ENCODE measurements around the gene TM9SF2.
"Not testable (repeated sequence)": the region's sequence is repeated elsewhere in the genome, so short reads cannot be mapped to it uniquely, and the experiment has no call there.

The TM9SF2 gene

GRCh38 chr13:99489028-99489427 lies 12.2 kb upstream of the TM9SF2 start:
- ChIA-PET POLR2A (no interaction called here), CTCF (interaction anchor here (0.8 to 1.7 kb wide), 4 partner anchors 11 to 33 kb away, joined by 3 to 6 read pairs (median 4); no protein-coding TSS in a partner anchor)
- 96% methylated on average over 3 of the region's 3 CpGs for WGBS (ENCODE audit: insufficient coverage)
- Histone ChIP-seq H3K27ac (ENCODE audit: insufficient read depth in 1 of 2, low read depth in 1 of 2, low read length in 2 of 2, poor library complexity in 1 of 2, severe bottlenecking in 2 of 2) (no peak overlapping the region), H3K27me3 (replicated peaks in 2 of 5; ENCODE audit: control insufficient read depth in 4 of 5, insufficient read depth in 5 of 5, low read length in 4 of 5) (no peaks in the 10 kb centered on the region), H3K4me3 (ENCODE audit: control insufficient read depth in 1 of 7, extremely low read depth in 1 of 7, insufficient read depth in 4 of 7, low read depth in 2 of 7, low read length in 6 of 7) (no peak overlapping the region), H3K4me1 (ENCODE audit: control extremely low read depth in 1 of 4, control insufficient read depth in 4 of 4, insufficient read depth in 4 of 4, low read length in 3 of 4) (peaks cover 0 to 7% (median 5%) of the 10 kb centered on the region in 4 experiments), H3K36me3 (ENCODE audit: control insufficient read depth in 4 of 4, insufficient read depth in 4 of 4, low read length in 3 of 4) (peaks cover 0 to 4% (median 0%) of the 10 kb centered on the region in 4 experiments), H3K9me3 (ENCODE audit: control extremely low read depth in 1 of 5, control insufficient read depth in 4 of 5, insufficient read depth in 2 of 5, low read depth in 1 of 5, low read length in 4 of 5) (peaks cover 0 to 9% (median 0%) of the 10 kb centered on the region in 5 experiments)
- no peak for DNase-seq

- DNase-seq; H3K9me3 ChIP-seq (ENCODE audit: control extremely low read depth in 1 of 5, control insufficient read depth in 4 of 5, insufficient read depth in 2 of 5, low read depth in 1 of 5, low read length in 4 of 5); H3K36me3 ChIP-seq (ENCODE audit: control insufficient read depth in 4 of 4, insufficient read depth in 4 of 4, low read length in 3 of 4); POLR2A ChIA-PET; H3K4me3 ChIP-seq (ENCODE audit: control insufficient read depth in 1 of 7, extremely low read depth in 1 of 7, insufficient read depth in 4 of 7, low read depth in 2 of 7, low read length in 6 of 7); H3K27ac ChIP-seq (ENCODE audit: insufficient read depth in 1 of 2, low read depth in 1 of 2, low read length in 2 of 2, poor library complexity in 1 of 2, severe bottlenecking in 2 of 2); CTCF ChIA-PET; H3K27me3 ChIP-seq (replicated peaks in 2 of 5; ENCODE audit: control insufficient read depth in 4 of 5, insufficient read depth in 5 of 5, low read length in 4 of 5): not testable (repeated sequence)
- no CpG with 5 or more reads among the region's 3 CpGs for WGBS (ENCODE audit: insufficient coverage)
- H3K4me1 ChIP-seq (ENCODE audit: control extremely low read depth in 1 of 4, control insufficient read depth in 4 of 4, insufficient read depth in 4 of 4, low read length in 3 of 4), result peaks cover 2 to 14% (median 11%) of the 10 kb centered on the region in 4 experiments
Observed at GRCh38 chr13:99491750-99492149, 9.5 kb upstream of the TM9SF2 start.

- no peak for DNase-seq
- H3K4me3 ChIP-seq (ENCODE audit: control insufficient read depth in 1 of 7, extremely low read depth in 1 of 7, insufficient read depth in 4 of 7, low read depth in 2 of 7, low read length in 6 of 7), result peak overlapping the region in 6 of 7 experiments; percentile 55 to 82 (median 66)
- no peaks in the 10 kb centered on the region for H3K27me3 ChIP-seq (replicated peaks in 2 of 5; ENCODE audit: control insufficient read depth in 4 of 5, insufficient read depth in 5 of 5, low read length in 4 of 5)
- ChIA-PET CTCF (interaction anchor here (1.3 kb wide), 3 partner anchors 10 to 11 kb away, joined by 3 read pairs; no protein-coding TSS in a partner anchor), POLR2A (no interaction called here)
- H3K9me3 ChIP-seq (ENCODE audit: control extremely low read depth in 1 of 5, control insufficient read depth in 4 of 5, insufficient read depth in 2 of 5, low read depth in 1 of 5, low read length in 4 of 5), result peaks cover 0 to 4% (median 0%) of the 10 kb centered on the region in 5 experiments
- H3K36me3 ChIP-seq (ENCODE audit: control insufficient read depth in 4 of 4, insufficient read depth in 4 of 4, low read length in 3 of 4), result peaks cover 0 to 4% (median 0%) of the 10 kb centered on the region in 4 experiments
- WGBS (ENCODE audit: insufficient coverage), result 97% methylated on average over 4 of the region's 8 CpGs
- H3K27ac ChIP-seq (ENCODE audit: insufficient read depth in 1 of 2, low read depth in 1 of 2, low read length in 2 of 2, poor library complexity in 1 of 2, severe bottlenecking in 2 of 2), result peak overlapping the region in 1 of 2 experiments; percentile 18
- peaks cover 20 to 47% (median 34%) of the 10 kb centered on the region in 4 experiments for H3K4me1 ChIP-seq (ENCODE audit: control extremely low read depth in 1 of 4, control insufficient read depth in 4 of 4, insufficient read depth in 4 of 4, low read length in 3 of 4)
Observed at GRCh38 chr13:99495466-99496183, 5.6 kb upstream of the TM9SF2 start.

- Histone ChIP-seq H3K27ac (ENCODE audit: insufficient read depth in 1 of 2, low read depth in 1 of 2, low read length in 2 of 2, poor library complexity in 1 of 2, severe bottlenecking in 2 of 2) (peak overlapping the region in 1 of 2 experiments; percentile 39), H3K4me1 (ENCODE audit: control extremely low read depth in 1 of 4, control insufficient read depth in 4 of 4, insufficient read depth in 4 of 4, low read length in 3 of 4) (peaks cover 22 to 51% (median 38%) of the 10 kb centered on the region in 4 experiments), H3K27me3 (replicated peaks in 2 of 5; ENCODE audit: control insufficient read depth in 4 of 5, insufficient read depth in 5 of 5, low read length in 4 of 5) (no peaks in the 10 kb centered on the region), H3K36me3 (ENCODE audit: control insufficient read depth in 4 of 4, insufficient read depth in 4 of 4, low read length in 3 of 4) (peaks cover 0 to 4% (median 0%) of the 10 kb centered on the region in 4 experiments), H3K9me3 (ENCODE audit: control extremely low read depth in 1 of 5, control insufficient read depth in 4 of 5, insufficient read depth in 2 of 5, low read depth in 1 of 5, low read length in 4 of 5) (peaks cover 0 to 4% (median 0%) of the 10 kb centered on the region in 5 experiments), H3K4me3 (ENCODE audit: control insufficient read depth in 1 of 7, extremely low read depth in 1 of 7, insufficient read depth in 4 of 7, low read depth in 2 of 7, low read length in 6 of 7) (peak overlapping the region in 6 of 7 experiments; percentile 55 to 82 (median 66))
- WGBS (ENCODE audit: insufficient coverage), result 38% methylated on average over 6 of the region's 12 CpGs
- ChIA-PET CTCF (interaction anchor here (1.3 kb wide), 3 partner anchors 10 to 12 kb away, joined by 3 read pairs; no protein-coding TSS in a partner anchor), POLR2A (no interaction called here)
- DNase-seq, result peak; percentile 85 to 93 (median 91)
Observed at GRCh38 chr13:99496184-99497142, 4.8 kb upstream of the TM9SF2 start.

GRCh38 chr13:99498171-99499161 lies 2.8 kb upstream of the TM9SF2 start:
- H3K4me3 ChIP-seq (ENCODE audit: control insufficient read depth in 1 of 7, extremely low read depth in 1 of 7, insufficient read depth in 4 of 7, low read depth in 2 of 7, low read length in 6 of 7), result peak overlapping the region; percentile 36 to 89 (median 80)
- WGBS (ENCODE audit: insufficient coverage), result 6% methylated on average over 41 of the region's 50 CpGs
- peak; percentile 96 to 98 (median 98) for DNase-seq
- H3K27me3 ChIP-seq (replicated peaks in 2 of 5; ENCODE audit: control insufficient read depth in 4 of 5, insufficient read depth in 5 of 5, low read length in 4 of 5), result no peaks in the 10 kb centered on the region
- no peaks in the 10 kb centered on the region for H3K9me3 ChIP-seq (ENCODE audit: control extremely low read depth in 1 of 5, control insufficient read depth in 4 of 5, insufficient read depth in 2 of 5, low read depth in 1 of 5, low read length in 4 of 5)
- ChIA-PET POLR2A (no interaction called here), CTCF (interaction anchor here (0.7 to 1.4 kb wide), 2 partner anchors 33 to 55 kb away, joined by 3 read pairs; no protein-coding TSS in a partner anchor)
- H3K4me1 ChIP-seq (ENCODE audit: control extremely low read depth in 1 of 4, control insufficient read depth in 4 of 4, insufficient read depth in 4 of 4, low read length in 3 of 4), result peaks cover 34 to 69% (median 46%) of the 10 kb centered on the region in 4 experiments
- peaks cover 0 to 1% (median 0%) of the 10 kb centered on the region in 4 experiments for H3K36me3 ChIP-seq (ENCODE audit: control insufficient read depth in 4 of 4, insufficient read depth in 4 of 4, low read length in 3 of 4)
- peak overlapping the region; percentile 73 to 87 for H3K27ac ChIP-seq (ENCODE audit: insufficient read depth in 1 of 2, low read depth in 1 of 2, low read length in 2 of 2, poor library complexity in 1 of 2, severe bottlenecking in 2 of 2)

- Histone ChIP-seq H3K36me3 (ENCODE audit: control insufficient read depth in 4 of 4, insufficient read depth in 4 of 4, low read length in 3 of 4) (no peaks in the 10 kb centered on the region), H3K4me3 (ENCODE audit: control insufficient read depth in 1 of 7, extremely low read depth in 1 of 7, insufficient read depth in 4 of 7, low read depth in 2 of 7, low read length in 6 of 7) (peak overlapping the region; percentile 81 to 98 (median 94)), H3K27ac (ENCODE audit: insufficient read depth in 1 of 2, low read depth in 1 of 2, low read length in 2 of 2, poor library complexity in 1 of 2, severe bottlenecking in 2 of 2) (peak overlapping the region; percentile 89 to 94), H3K4me1 (ENCODE audit: control extremely low read depth in 1 of 4, control insufficient read depth in 4 of 4, insufficient read depth in 4 of 4, low read length in 3 of 4) (peaks cover 36 to 78% (median 55%) of the 10 kb centered on the region in 4 experiments), H3K27me3 (replicated peaks in 2 of 5; ENCODE audit: control insufficient read depth in 4 of 5, insufficient read depth in 5 of 5, low read length in 4 of 5) (no peaks in the 10 kb centered on the region), H3K9me3 (ENCODE audit: control extremely low read depth in 1 of 5, control insufficient read depth in 4 of 5, insufficient read depth in 2 of 5, low read depth in 1 of 5, low read length in 4 of 5) (no peaks in the 10 kb centered on the region)
- WGBS (ENCODE audit: insufficient coverage), result 0% methylated on average over 4 of the region's 9 CpGs
- CTCF ChIA-PET, result interaction anchor here (0.7 to 4.2 kb wide), 7 partner anchors 13 to 64 kb away, joined by 3 to 31 read pairs (median 5); no protein-coding TSS in a partner anchor
- DNase-seq, result no peak
- POLR2A ChIA-PET, result interaction anchor here (0.6 kb wide), 1 partner anchor 270 kb away, joined by 3 read pairs; no protein-coding TSS in a partner anchor
Observed at GRCh38 chr13:99500839-99501183, 461 bp upstream of the TM9SF2 start.
